ENCODE results near the gene COPE.
"Not testable (repeated sequence)": the region's sequence is repeated elsewhere in the genome, so short reads cannot be mapped to it uniquely, and the experiment has no call there.

COPE gene

GRCh38 chr19:18919086-18919899, at the start of gene COPE, which contains the start of gene DDX49:
Gene COPE (minus strand): TSS chr19:18919387. CDS start chr19:18919348, 39 bp downstream.
Gene DDX49 (plus strand): TSS chr19:18919715. CDS start chr19:18919742, 27 bp downstream.
- peak; percentile 99 for DNase-seq

- DNase-seq: no peak
These were observed 48.4 kb upstream of the COPE start for GRCh38 chr19:18967358-18968146.

GRCh38 chr19:18966307-18966706, 47.1 kb upstream of the COPE start:
- DNase-seq: no peak

GRCh38 chr19:18964121-18964520, 44.9 kb upstream of the COPE start:
- DNase-seq: no peak

GRCh38 chr19:18961767-18962620, 42.8 kb upstream of the COPE start:
- no peak for DNase-seq

GRCh38 chr19:18960370-18960769, 41.2 kb upstream of the COPE start:
- DNase-seq: no peak

- DNase-seq: no peak
These were observed 35.9 kb upstream of the COPE start for GRCh38 chr19:18955042-18955441.

GRCh38 chr19:18954094-18954493, 34.9 kb upstream of the COPE start:
- DNase-seq: no peak

- not testable (repeated sequence) for DNase-seq
These were observed 33.3 kb upstream of the COPE start for GRCh38 chr19:18952364-18953003.

- DNase-seq: no peak
These were observed 32.6 kb upstream of the COPE start for GRCh38 chr19:18951721-18952281.

GRCh38 chr19:18949858-18950257, 30.7 kb upstream of the COPE start:
- no peak for DNase-seq

GRCh38 chr19:18948976-18949356, 29.8 kb upstream of the COPE start:
- DNase-seq: no peak

GRCh38 chr19:18948075-18948975, 29.1 kb upstream of the COPE start:
- DNase-seq: no peak

- DNase-seq: no peak
These were observed 27.7 kb upstream of the COPE start for GRCh38 chr19:18946918-18947317.

GRCh38 chr19:18946335-18946734, 27.1 kb upstream of the COPE start:
- no peak for DNase-seq

GRCh38 chr19:18945297-18945696, 26.1 kb upstream of the COPE start:
- no peak for DNase-seq

GRCh38 chr19:18943465-18943864, 24.3 kb upstream of the COPE start:
- DNase-seq: no peak

GRCh38 chr19:18942692-18943091, 23.5 kb upstream of the COPE start:
- DNase-seq: no peak

GRCh38 chr19:18941628-18942354, 22.6 kb upstream of the COPE start:
- no peak for DNase-seq

Measured in NCI-H1694 (cell line).